Muscle layer of duodenum (tissue), 2 donors: ENCODE results near the gene CHRNB4.

Experiments
- H3K27ac ChIP-seq: one replicate; pipeline ENCODE4 v1.7.0; 2013; ENCODE audit warnings: mild to moderate bottlenecking, low read length
- H3K27me3 ChIP-seq: one replicate; pipeline ENCODE4 v1.7.0; 2013; ENCODE audit warnings: low read depth, mild to moderate bottlenecking, control low read depth, low read length
- H3K36me3 ChIP-seq, 2 donors: one replicate each; pipeline ENCODE4 v1.7.0; 2013; ENCODE audit warnings: low read length in 2 of 2, control low read depth in 1 of 2, mild to moderate bottlenecking in 1 of 2; ENCODE audit not compliant: insufficient read depth in 2 of 2, control insufficient read depth in 1 of 2
- H3K4me1 ChIP-seq, 2 donors: one replicate each; pipeline ENCODE4 v1.7.0; 2013; ENCODE audit warnings: low read length in 2 of 2, mild to moderate bottlenecking in 2 of 2, control low read depth in 1 of 2, moderate library complexity in 1 of 2; ENCODE audit not compliant: insufficient read depth in 2 of 2, control insufficient read depth in 1 of 2
- H3K4me3 ChIP-seq, 2 donors: one replicate each; pipeline ENCODE4 v1.7.0; 2013; ENCODE audit warnings: low read length in 2 of 2, low read depth in 1 of 2, mild to moderate bottlenecking in 1 of 2
- H3K9me3 ChIP-seq, 2 donors: one replicate each; pipeline ENCODE4 v1.7.0; 2013; ENCODE audit warnings: low read length in 2 of 2, control low read depth in 1 of 2, mild to moderate bottlenecking in 1 of 2; ENCODE audit not compliant: control insufficient read depth in 1 of 2
- donor health status: healthy.

CHRNB4 gene

GRCh38 chr15:78666010-78666409, 25.0 kb upstream of the CHRNB4 start:
- Histone ChIP-seq H3K27ac (no peak overlapping the region), H3K4me3 (no peak overlapping the region), H3K9me3 (no peaks in the 10 kb centered on the region), H3K4me1 (no peaks in the 10 kb centered on the region), H3K36me3 (no peaks in the 10 kb centered on the region), H3K27me3 (no peaks in the 10 kb centered on the region)

GRCh38 chr15:78663703-78664102, 22.7 kb upstream of the CHRNB4 start:
- Histone ChIP-seq H3K4me1 (no peaks in the 10 kb centered on the region), H3K9me3 (no peaks in the 10 kb centered on the region), H3K27me3 (no peaks in the 10 kb centered on the region), H3K36me3 (no peaks in the 10 kb centered on the region), H3K27ac (no peak overlapping the region), H3K4me3 (no peak overlapping the region)

- Histone ChIP-seq H3K4me1 (no peaks in the 10 kb centered on the region), H3K27ac (no peak overlapping the region), H3K4me3 (no peak overlapping the region), H3K9me3 (no peaks in the 10 kb centered on the region), H3K36me3 (no peaks in the 10 kb centered on the region), H3K27me3 (no peaks in the 10 kb centered on the region)
Measured at GRCh38 chr15:78662028-78662427, 21.0 kb upstream of the CHRNB4 start.

- H3K4me1 ChIP-seq = no peaks in the 10 kb centered on the region
- H3K27ac ChIP-seq = no peak overlapping the region
- H3K4me3 ChIP-seq = no peak overlapping the region
- H3K9me3 ChIP-seq = no peaks in the 10 kb centered on the region
- H3K27me3 ChIP-seq = no peaks in the 10 kb centered on the region
- H3K36me3 ChIP-seq = no peaks in the 10 kb centered on the region
Measured at GRCh38 chr15:78661001-78661400, 20.0 kb upstream of the CHRNB4 start.

- Histone ChIP-seq H3K4me3 (no peak overlapping the region), H3K36me3 (no peaks in the 10 kb centered on the region), H3K27me3 (no peaks in the 10 kb centered on the region), H3K9me3 (no peaks in the 10 kb centered on the region), H3K27ac (no peak overlapping the region), H3K4me1 (no peaks in the 10 kb centered on the region)
Measured at GRCh38 chr15:78660584-78660983, 19.6 kb upstream of the CHRNB4 start.

GRCh38 chr15:78658823-78659222, 17.8 kb upstream of the CHRNB4 start:
- H3K27ac ChIP-seq = no peak overlapping the region
- no peak overlapping the region for H3K4me3 ChIP-seq
- no peaks in the 10 kb centered on the region for H3K4me1 ChIP-seq
- no peaks in the 10 kb centered on the region for H3K36me3 ChIP-seq
- no peaks in the 10 kb centered on the region for H3K9me3 ChIP-seq
- H3K27me3 ChIP-seq = no peaks in the 10 kb centered on the region

- Histone ChIP-seq H3K4me3 (no peak overlapping the region), H3K27ac (no peak overlapping the region), H3K9me3 (no peaks in the 10 kb centered on the region), H3K36me3 (no peaks in the 10 kb centered on the region), H3K4me1 (no peaks in the 10 kb centered on the region), H3K27me3 (no peaks in the 10 kb centered on the region)
Measured at GRCh38 chr15:78654272-78654671, 13.3 kb upstream of the CHRNB4 start.

- Histone ChIP-seq H3K36me3 (no peaks in the 10 kb centered on the region), H3K27me3 (no peaks in the 10 kb centered on the region), H3K4me1 (no peaks in the 10 kb centered on the region), H3K9me3 (no peaks in the 10 kb centered on the region), H3K27ac (no peak overlapping the region), H3K4me3 (no peak overlapping the region)
Measured at GRCh38 chr15:78651930-78652615, 11.1 kb upstream of the CHRNB4 start.

- H3K9me3 ChIP-seq = no peaks in the 10 kb centered on the region
- no peaks in the 10 kb centered on the region for H3K4me1 ChIP-seq
- no peak overlapping the region for H3K27ac ChIP-seq
- H3K4me3 ChIP-seq = no peak overlapping the region
- no peaks in the 10 kb centered on the region for H3K36me3 ChIP-seq
- H3K27me3 ChIP-seq = no peaks in the 10 kb centered on the region
Measured at GRCh38 chr15:78651007-78651406, 10.0 kb upstream of the CHRNB4 start.

GRCh38 chr15:78650022-78650421, 9.0 kb upstream of the CHRNB4 start:
- Histone ChIP-seq H3K36me3 (no peaks in the 10 kb centered on the region), H3K4me3 (no peak overlapping the region), H3K9me3 (no peaks in the 10 kb centered on the region), H3K4me1 (no peaks in the 10 kb centered on the region), H3K27me3 (no peaks in the 10 kb centered on the region), H3K27ac (no peak overlapping the region)

GRCh38 chr15:78645009-78645408, 4.0 kb upstream of the CHRNB4 start:
- no peaks in the 10 kb centered on the region for H3K27me3 ChIP-seq

GRCh38 chr15:78642331-78642730, 1.3 kb upstream of the CHRNB4 start:
- Histone ChIP-seq H3K27me3 (no peaks in the 10 kb centered on the region), H3K4me3 (no peak overlapping the region), H3K36me3 (no peaks in the 10 kb centered on the region), H3K27ac (no peak overlapping the region), H3K4me1 (peaks cover 3 to 9% of the 10 kb centered on the region in 2 donors), H3K9me3 (no peaks in the 10 kb centered on the region)

More at GRCh38 chr15:78645009-78645408, 4.0 kb upstream of the CHRNB4 start:
- H3K27ac ChIP-seq = no peak overlapping the region
- H3K4me3 ChIP-seq = no peak overlapping the region
- peaks cover 3 to 9% of the 10 kb centered on the region in 2 donors for H3K4me1 ChIP-seq
- H3K36me3 ChIP-seq = no peaks in the 10 kb centered on the region
- no peaks in the 10 kb centered on the region for H3K9me3 ChIP-seq
